Right cardiac atrium (tissue), 5 donors: Measurements from ENCODE around the gene TMEM8B. TPM values are rescaled to one million over a fixed set of nuclear protein-coding genes. Genes with fewer than 3 reads are reported as not detected.

Source experiments
- ATAC-seq, 2 donors: fragments of 200-7000 bp; cut with Tn5 transposase; one replicate each; pipeline versions ENCODE4 v1.8.0 to v1.9.1; 2020; ENCODE audit warnings: moderate library complexity in 2 of 2, mild to moderate bottlenecking in 1 of 2
- DNase-seq, 3 donors: peaks; one replicate each; pipeline ENCODE4 v3.0.0-alpha.2; 2020
- H3K27ac ChIP-seq: one replicate; pipeline ENCODE4 v1.5.1; 2013; ENCODE audit warnings: mild to moderate bottlenecking, low read length, control low read depth, moderate library complexity
- H3K27me3 ChIP-seq: one replicate; pipeline ENCODE4 v1.6.1; 2013; ENCODE audit not compliant: control insufficient read depth, insufficient read depth
- H3K4me1 ChIP-seq: one replicate; pipeline ENCODE4 v1.6.1; 2013; ENCODE audit warnings: low read length; ENCODE audit not compliant: control insufficient read depth, insufficient read depth
- H3K4me3 ChIP-seq: one replicate; pipeline ENCODE4 v1.5.1; 2013; ENCODE audit warnings: low read length, control low read depth
- H3K9me3 ChIP-seq: one replicate; pipeline ENCODE4 v1.6.1; 2013; ENCODE audit warnings: low read length; ENCODE audit not compliant: control insufficient read depth
- WGBS: extraction: QIAGEN DNeasy Blood & Tissue Kit; methylation state at CpG from one replicate; pipeline ENCODE4 v1.1.7; 2013; 5-methylcytosine and 5-hydroxymethylcytosine counted together
- intact Hi-C, 4 donors: fragments of 100-400 bp; cut with DNase I; formaldehyde crosslinking; loops; one replicate each; pipeline versions ENCODE4 v1.11.0 to v1.14.0; 2022 to 2023
- polyA plus RNA-seq: library from polyadenylated mRNA; stranded (reverse); fragments of 200-250 nt; gene quantifications from one replicate; pipeline ENCODE4 v1.2.3, GENCODE V29; 2013
- total RNA-seq, 4 donors: library from RNA; stranded (reverse); fragmentation: NEBNext Ultra II Directional; extraction: Animal tissue kit (Norgen Biotek cat#: 25700); gene quantifications; one replicate each; pipeline ENCODE4 v1.2.1, GENCODE V29; 2021
- donor health status: healthy with polysubstance abuse.
- donor health status: DM: no; HTN: yes; CAD: no.
- donor health status: DM: no; HTN: no; CAD: no.
- donor health status: DM: no; HTN: yes; CAD: no; lungs with severe emphysema.
- donor health status: DM: yes; HTN: yes; CAD: no.

TMEM8B gene
- total and polyA plus RNA-seq, 5 donors: 12.7 to 21.3 (median 21.0) TPM

DNA sequence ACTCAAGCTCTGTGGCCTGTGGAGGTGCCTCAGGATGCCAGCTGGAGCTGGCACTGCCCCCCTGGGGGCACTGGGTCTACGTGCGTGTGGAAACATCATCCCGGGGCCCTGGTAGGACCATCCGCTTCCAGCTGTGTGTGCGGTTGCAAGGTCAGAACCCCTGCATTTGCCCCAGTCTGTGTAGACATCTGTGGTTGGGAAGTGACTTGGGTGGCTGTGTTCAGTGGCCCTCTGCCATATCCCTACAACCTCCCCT lies 12.5 kb downstream of the TMEM8B start:
- no peak for DNase-seq
- Histone ChIP-seq H3K27ac (no peak overlapping the region), H3K27me3 (no peaks in the 10 kb centered on the region), H3K9me3 (no peaks in the 10 kb centered on the region), H3K4me1 (peaks cover 6% of the 10 kb centered on the region), H3K4me3 (no peak overlapping the region)
- intact Hi-C loops: no loop called here
- no peak for ATAC-seq
- WGBS: 73% methylated on average over 5 of the region's 5 CpGs

DNA sequence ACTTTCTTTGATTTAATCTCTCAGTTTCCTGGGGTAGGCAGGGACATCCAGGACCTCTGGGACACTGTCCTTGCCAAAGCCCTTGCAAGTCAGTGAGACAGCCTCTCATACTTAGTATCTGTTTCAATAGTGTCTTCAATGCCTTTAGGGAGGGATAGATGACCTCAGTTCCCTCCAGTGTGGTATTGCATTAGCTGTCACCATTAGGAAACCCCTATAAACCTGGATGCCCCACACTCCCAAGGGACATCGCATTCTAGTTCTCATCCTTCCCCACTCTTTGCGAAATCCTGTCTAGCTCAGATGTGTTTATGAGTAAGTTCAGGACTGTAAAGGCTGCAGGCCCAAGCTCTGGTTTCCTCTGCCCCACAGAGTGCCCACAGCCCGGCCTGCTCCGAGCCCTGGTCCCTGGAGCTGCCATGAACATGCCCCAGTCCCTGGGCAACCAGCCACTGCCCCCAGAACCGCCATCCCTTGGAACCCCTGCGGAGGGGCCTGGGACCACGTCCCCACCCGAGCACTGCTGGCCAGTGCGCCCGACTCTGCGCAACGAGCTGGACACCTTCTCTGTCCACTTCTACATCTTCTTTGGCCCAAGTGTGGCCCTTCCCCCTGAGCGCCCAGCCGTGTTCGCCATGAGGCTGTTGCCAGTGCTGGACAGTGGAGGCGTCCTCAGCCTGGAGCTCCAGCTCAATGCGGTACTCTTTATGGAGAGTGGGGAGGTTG lies 13.2 kb downstream of the TMEM8B start:
- Histone ChIP-seq H3K4me1 (peaks cover 6% of the 10 kb centered on the region), H3K4me3 (no peak overlapping the region), H3K27ac (no peak overlapping the region), H3K27me3 (no peaks in the 10 kb centered on the region), H3K9me3 (no peaks in the 10 kb centered on the region)
- ATAC-seq (no peak), DNase-seq (no peak)
- 91% methylated on average over 17 of the region's 17 CpGs for WGBS
- intact Hi-C loops: no loop called here

DNA sequence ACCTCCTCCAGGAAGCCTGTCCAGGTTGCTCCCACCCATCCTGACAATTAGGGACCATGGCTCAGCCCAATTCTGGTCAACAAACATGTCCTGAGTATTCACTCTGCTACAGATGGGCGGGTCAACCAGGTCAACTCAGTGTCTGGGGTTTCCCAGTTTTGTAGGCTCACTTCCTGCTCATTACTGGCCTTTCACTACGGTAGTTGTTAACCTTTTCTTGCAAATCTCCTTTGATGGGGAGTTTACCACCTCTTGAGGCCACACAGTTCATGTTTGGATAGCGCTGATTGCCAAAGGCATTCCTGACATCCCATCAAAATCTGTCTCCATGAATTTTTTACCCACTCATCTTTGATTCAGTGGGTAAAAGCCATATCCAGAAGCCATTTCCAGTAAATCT lies 13.8 kb downstream of the TMEM8B start:
- 86% methylated on average over 3 of the region's 3 CpGs for WGBS
- Histone ChIP-seq H3K27ac (no peak overlapping the region), H3K4me3 (no peak overlapping the region), H3K9me3 (no peaks in the 10 kb centered on the region), H3K27me3 (no peaks in the 10 kb centered on the region), H3K4me1 (peaks cover 6% of the 10 kb centered on the region)
- DNase-seq (no peak), ATAC-seq (no peak)
- intact Hi-C loops: no loop called here

DNA sequence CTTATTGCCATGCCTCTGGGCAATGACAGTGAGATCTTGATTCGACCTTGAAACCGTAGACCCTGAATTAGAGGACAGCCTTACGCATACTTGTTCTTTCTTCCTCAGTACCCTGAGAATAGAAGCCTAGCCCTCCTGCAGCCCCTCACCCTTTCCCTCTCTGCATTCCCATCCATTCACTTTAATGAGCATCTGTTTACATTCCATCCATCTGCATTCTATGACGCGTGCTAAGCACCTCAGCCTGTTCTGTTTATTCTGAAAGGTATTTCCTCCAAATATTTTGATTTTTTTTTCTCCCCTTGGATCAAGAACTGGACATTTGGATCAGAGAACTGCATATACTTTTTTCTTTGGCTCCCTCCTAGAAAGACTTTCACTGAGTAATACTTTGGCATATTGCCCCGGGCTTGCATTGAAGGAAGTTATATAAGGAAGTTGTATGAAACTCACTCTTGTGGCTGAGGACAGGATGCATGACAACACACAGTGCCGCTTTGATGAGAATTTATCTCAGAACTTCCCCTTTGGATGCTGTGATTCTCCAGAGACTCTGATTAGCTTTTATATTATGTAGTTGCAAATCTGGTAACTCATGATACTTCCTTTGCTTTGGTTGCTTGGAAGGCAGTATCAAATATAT lies 15.7 kb downstream of the TMEM8B start:
- intact Hi-C loops: loop anchor here in 1 of 4 donors (1.0 kb wide), 1 partner anchor 15 kb away; the partner anchor contains the start of gene TMEM8B
- peak overlapping the region; percentile 30 for H3K27ac ChIP-seq
- ATAC-seq: peak; percentile 80 to 84

GRCh38 chr9:35845824-35846771 lies 17.1 kb downstream of the TMEM8B start:
- peaks cover 6% of the 10 kb centered on the region for H3K4me1 ChIP-seq
- H3K4me3 ChIP-seq: no peak overlapping the region
- no peak for ATAC-seq
- intact Hi-C loops: loop anchor here in 1 of 4 donors (1.0 kb wide), 1 partner anchor 17 kb away; the partner anchor contains the start of gene TMEM8B
- H3K27me3 ChIP-seq: no peaks in the 10 kb centered on the region
- 64% methylated on average over 53 of the region's 53 CpGs for WGBS
- no peaks in the 10 kb centered on the region for H3K9me3 ChIP-seq
- H3K27ac ChIP-seq: no peak overlapping the region
- DNase-seq: peak in 1 of 3 donors; percentile 63

More for the DNA sequence above, 15.7 kb downstream of the TMEM8B start:
- DNase-seq: peak in 1 of 3 donors; percentile 30
- no peaks in the 10 kb centered on the region for H3K9me3 ChIP-seq
- H3K4me3 ChIP-seq: no peak overlapping the region
- H3K4me1 ChIP-seq: peaks cover 6% of the 10 kb centered on the region
- no peaks in the 10 kb centered on the region for H3K27me3 ChIP-seq
- WGBS: 32% methylated on average over 7 of the region's 7 CpGs

- Histone ChIP-seq H3K4me3 (no peak overlapping the region), H3K9me3 (no peaks in the 10 kb centered on the region), H3K27ac (peak overlapping the region; percentile 76), H3K4me1 (peaks cover 6% of the 10 kb centered on the region), H3K27me3 (no peaks in the 10 kb centered on the region)
- ATAC-seq (peak; percentile 48 to 53), DNase-seq (no peak)
- 56% methylated on average over 4 of the region's 4 CpGs for WGBS
- intact Hi-C loops: no loop called here
Measured at GRCh38 chr9:35847792-35848572, 19.0 kb downstream of the TMEM8B start.

DNA sequence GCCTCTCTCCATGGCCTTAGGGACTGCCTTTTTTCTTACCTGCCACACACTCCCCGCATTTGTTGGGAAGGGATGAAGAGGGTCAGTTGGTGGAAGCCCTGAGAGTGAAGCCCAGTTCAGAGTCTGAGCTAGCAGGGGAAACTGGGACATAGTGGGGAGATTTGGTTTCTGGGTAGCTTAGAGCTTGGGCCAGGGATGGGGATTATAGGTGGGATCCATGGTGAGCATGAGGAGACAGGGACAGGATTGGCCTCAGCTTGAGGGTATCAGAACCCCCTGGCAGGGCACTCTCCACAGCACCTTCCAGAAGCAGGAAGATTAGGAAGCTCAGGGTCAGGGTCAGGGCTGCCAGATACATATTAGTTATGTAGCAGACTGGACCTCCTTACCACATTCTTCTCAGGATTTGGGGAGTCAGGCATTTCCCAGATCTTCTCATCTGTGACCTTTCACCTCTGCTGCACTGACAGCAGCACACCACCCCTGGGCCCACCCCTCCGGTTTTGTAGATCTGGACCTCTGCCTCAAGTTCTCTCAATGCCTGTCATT lies 23.3 kb downstream of the TMEM8B start:
- intact Hi-C loops: no loop called here
- ATAC-seq (no peak), DNase-seq (no peak)
- H3K4me3 ChIP-seq: no peak overlapping the region
- H3K27ac ChIP-seq: no peak overlapping the region
- 90% methylated on average over 2 of the region's 2 CpGs for WGBS
- no peaks in the 10 kb centered on the region for H3K4me1 ChIP-seq
- H3K27me3 ChIP-seq: no peaks in the 10 kb centered on the region
- H3K9me3 ChIP-seq: no peaks in the 10 kb centered on the region

DNA sequence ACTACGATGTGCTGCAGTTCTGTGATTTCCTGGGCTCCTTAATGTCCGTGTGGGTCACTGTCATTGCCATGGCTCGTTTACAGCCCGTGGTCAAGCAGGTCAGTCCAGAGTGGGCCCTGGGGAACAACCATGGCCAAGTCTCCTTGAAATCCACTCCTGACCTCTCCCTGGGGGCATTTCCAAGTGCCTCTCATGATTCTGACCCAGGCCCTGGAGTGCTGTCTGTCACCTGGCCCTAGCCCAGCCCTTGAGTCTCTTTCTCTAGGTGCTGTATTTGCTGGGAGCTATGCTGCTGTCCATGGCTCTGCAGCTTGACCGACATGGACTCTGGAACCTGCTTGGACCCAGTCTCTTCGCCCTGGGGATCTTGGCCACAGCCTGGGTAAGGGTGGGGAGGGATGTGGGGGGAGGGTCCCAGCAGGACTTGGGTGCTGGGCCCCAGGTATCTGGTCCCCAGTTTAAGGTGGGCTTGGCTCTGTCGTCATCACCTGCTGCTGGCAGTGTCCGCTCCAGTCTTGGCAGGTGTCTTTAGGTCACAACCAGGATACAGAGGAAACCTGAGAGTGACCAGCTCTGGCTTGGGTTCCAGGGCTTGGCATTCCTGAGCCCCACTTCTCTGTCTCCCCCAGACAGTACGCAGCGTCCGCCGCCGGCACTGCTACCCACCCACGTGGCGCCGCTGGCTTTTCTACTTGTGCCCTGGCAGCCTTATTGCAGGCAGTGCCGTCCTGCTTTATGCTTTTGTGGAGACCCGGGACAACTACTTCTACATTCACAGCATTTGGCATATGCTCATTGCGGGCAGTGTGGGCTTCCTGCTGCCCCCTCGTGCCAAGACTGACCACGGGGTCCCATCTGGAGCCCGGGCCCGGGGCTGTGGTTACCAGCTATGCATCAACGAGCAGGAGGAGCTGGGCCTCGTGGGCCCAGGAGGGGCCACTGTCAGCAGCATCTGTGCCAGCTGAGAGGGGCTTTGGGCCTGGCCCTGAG lies 24.1 kb downstream of the TMEM8B start:
- no peak for DNase-seq
- no peaks in the 10 kb centered on the region for H3K9me3 ChIP-seq
- no peaks in the 10 kb centered on the region for H3K27me3 ChIP-seq
- H3K4me3 ChIP-seq: no peak overlapping the region
- ATAC-seq: no peak
- H3K4me1 ChIP-seq: no peaks in the 10 kb centered on the region
- intact Hi-C loops: no loop called here
- 91% methylated on average over 25 of the region's 25 CpGs for WGBS
- no peak overlapping the region for H3K27ac ChIP-seq

GRCh38 chr9:35854091-35854762 lies 25.2 kb downstream of the TMEM8B start:
- no peaks in the 10 kb centered on the region for H3K27me3 ChIP-seq
- H3K27ac ChIP-seq: no peak overlapping the region
- ATAC-seq: no peak
- intact Hi-C loops: no loop called here
- no peaks in the 10 kb centered on the region for H3K9me3 ChIP-seq
- no peak overlapping the region for H3K4me3 ChIP-seq
- no peaks in the 10 kb centered on the region for H3K4me1 ChIP-seq
- WGBS: 84% methylated on average over 7 of the region's 7 CpGs
- DNase-seq: no peak
